Spleen (tissue), 7 donors: ENCODE measurements around the gene DAZAP1.

Experiments used
- CTCF ChIP-seq, 11 experiments: fragments of 200-600 bp in 7 of 11; fragments of 450-650 bp in 4 of 11; sonication (generic) in 4 of 11; IDR thresholded peaks in 8 of 11; conservative IDR thresholded peaks in 3 of 11; 1 replicate in 7 of 11; 2 replicates in 4 of 11; pipeline versions ENCODE4 v1.4.0 to v1.8.0; 2016 to 2021; ENCODE audit warnings: antibody characterized with exemption in 11 of 11, inconsistent platforms in 4 of 11, mild to moderate bottlenecking in 1 of 11
- POLR2AphosphoS5 ChIP-seq, 3 donors: sonication (generic); formaldehyde crosslinking; IDR thresholded peaks; one replicate each; pipeline ENCODE4 v1.5.1; 2017; ENCODE audit warnings: antibody characterized with exemption in 3 of 3
- donor health status: DM: no; HTN: no; CAD: no; lungs with moderate emphysema.
- donor health status: DM: no; HTN: no; CAD: no.
- donor health status: DM: no; HTN: no; CAD: no.

- no peak for TF ChIP-seq CTCF (IDR thresholded peaks at IDR 0.05 in 8 of 11, conservative IDR thresholded peaks at IDR 0.05 in 3 of 11)
- TF ChIP-seq POLR2AphosphoS5 (IDR thresholded peaks at IDR 0.05) = no peak
Observed at GRCh38 chr19:1449467-1450442, 42.4 kb downstream of the DAZAP1 start, which contains the start of gene APC2.
